Activated T-helper 17 cell treated with anti-CD3 and anti-CD28 coated beads, Interleukin-2, amount 50 U/mL, for 72 hours (primary cell): ENCODE results near the gene CNNM4. TPM values are rescaled to one million over a fixed set of nuclear protein-coding genes. Genes with fewer than 3 reads are reported as not detected.

Experiments used
- ATAC-seq: fragments of 150-1000 bp; cut with Tn5 transposase; replicated peaks from 2 replicates; pipeline ENCODE4 v1.10.0; 2021; ENCODE audit warnings: mild to moderate bottlenecking, moderate library complexity
- H3K27ac Mint-ChIP-seq: one replicate; pipeline ENCODE4 v1.8.0; 2022; ENCODE audit warnings: mixed read lengths
- H3K27me3 Mint-ChIP-seq: one replicate; pipeline ENCODE4 v1.8.0; 2022; ENCODE audit warnings: mixed read lengths
- H3K36me3 Mint-ChIP-seq: one replicate; pipeline ENCODE4 v1.8.0; 2022; ENCODE audit warnings: low read depth, mild to moderate bottlenecking, mixed read lengths
- H3K4me1 Mint-ChIP-seq: one replicate; pipeline ENCODE4 v1.8.0; 2022; ENCODE audit warnings: mixed read lengths
- H3K4me3 Mint-ChIP-seq: one replicate; pipeline ENCODE4 v1.8.0; 2022; ENCODE audit warnings: mild to moderate bottlenecking, mixed read lengths
- H3K9me3 Mint-ChIP-seq: one replicate; pipeline ENCODE4 v1.8.0; 2022; ENCODE audit warnings: mixed read lengths
- total RNA-seq, 2 donors: library from RNA; stranded (reverse); gene quantifications; one replicate each; pipeline ENCODE4 v1.2.3, GENCODE V29; 2022

CNNM4 gene
- total RNA-seq, 2 donors from 2014 or later: 7.5 to 8.7 TPM

GRCh38 chr2:96857667-96858372 lies 97.1 kb downstream of the CNNM4 start, which contains the start of gene ANKRD39:
ANKRD39 (minus strand) TSS chr2:96858016; CDS start chr2:96857987, 29 bp downstream.
- peak; percentile 94 for ATAC-seq
- Mint-ChIP-seq H3K27me3 (no peaks in the 10 kb centered on the region), H3K4me3 (peak within 1 kb of the TSS; percentile 89), H3K9me3 (no peaks in the 10 kb centered on the region), H3K36me3 (peaks cover 38% of the 10 kb centered on the region), H3K27ac (peak within 1 kb of the TSS; percentile 79), H3K4me1 (peaks cover 19% of the 10 kb centered on the region)

DNA sequence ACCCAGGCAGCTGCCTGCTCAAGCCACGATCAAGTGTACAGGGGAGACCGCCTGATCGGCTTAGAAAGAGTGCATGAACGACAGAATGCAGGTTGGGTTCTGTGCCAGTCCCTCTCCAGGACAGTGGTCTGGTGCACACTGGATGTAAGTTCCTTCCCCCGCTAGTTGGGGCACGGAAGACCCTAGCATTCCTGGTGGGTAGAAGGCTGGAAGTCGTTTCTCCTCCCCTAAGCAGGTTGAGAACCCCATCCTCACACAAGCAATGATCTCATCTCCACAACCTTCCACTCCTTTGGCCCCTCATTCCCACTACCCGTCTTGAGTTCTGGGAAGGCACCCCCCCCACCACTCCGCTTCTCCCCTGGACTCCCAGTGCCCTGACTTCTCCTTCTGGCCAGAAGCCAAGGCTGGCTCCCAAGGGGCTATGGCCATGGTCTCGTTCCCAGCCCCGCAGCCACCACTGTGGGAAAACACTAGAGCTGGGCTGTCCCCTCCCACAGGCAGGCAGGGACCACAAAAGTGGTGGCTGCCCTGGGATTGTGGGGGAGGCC lies 98.5 kb downstream of the CNNM4 start:
- peaks cover 29% of the 10 kb centered on the region for H3K36me3 Mint-ChIP-seq
- H3K27me3 Mint-ChIP-seq: no peaks in the 10 kb centered on the region
- peaks cover 19% of the 10 kb centered on the region for H3K4me1 Mint-ChIP-seq
- H3K4me3 Mint-ChIP-seq: peak overlapping the region; percentile 89
- ATAC-seq: no peak
- peak overlapping the region; percentile 36 for H3K27ac Mint-ChIP-seq
- H3K9me3 Mint-ChIP-seq: no peaks in the 10 kb centered on the region

DNA sequence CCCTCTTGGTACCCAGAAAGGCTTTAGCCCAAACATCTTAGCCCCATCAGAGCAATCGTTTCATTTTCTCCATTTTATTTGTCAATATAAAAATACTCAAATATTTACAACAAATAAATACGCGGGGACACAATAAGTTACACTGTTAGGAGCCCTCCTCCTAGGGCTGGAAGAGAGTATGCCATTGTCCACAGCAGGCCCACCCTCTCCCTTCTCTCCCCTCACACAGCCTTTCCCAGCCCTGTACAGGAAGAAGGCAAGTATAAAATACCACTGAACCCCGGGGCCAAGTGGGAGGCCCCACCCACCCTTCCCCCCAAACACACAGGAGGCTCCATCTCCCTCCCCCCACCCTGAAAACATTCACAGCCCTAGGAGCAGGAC lies 99.0 kb downstream of the CNNM4 start:
- Mint-ChIP-seq H3K27me3 (no peaks in the 10 kb centered on the region), H3K36me3 (peaks cover 24% of the 10 kb centered on the region), H3K4me1 (peaks cover 18% of the 10 kb centered on the region), H3K9me3 (no peaks in the 10 kb centered on the region), H3K4me3 (peak overlapping the region; percentile 89), H3K27ac (peak overlapping the region; percentile 50)
- ATAC-seq: no peak

- Mint-ChIP-seq H3K27ac (peak overlapping the region; percentile 50), H3K27me3 (no peaks in the 10 kb centered on the region), H3K4me3 (peak overlapping the region; percentile 50), H3K4me1 (peaks cover 13% of the 10 kb centered on the region), H3K9me3 (no peaks in the 10 kb centered on the region), H3K36me3 (peaks cover 19% of the 10 kb centered on the region)
- ATAC-seq: no peak
These were observed 99.6 kb downstream of the CNNM4 start for GRCh38 chr2:96860065-96861029.

DNA sequence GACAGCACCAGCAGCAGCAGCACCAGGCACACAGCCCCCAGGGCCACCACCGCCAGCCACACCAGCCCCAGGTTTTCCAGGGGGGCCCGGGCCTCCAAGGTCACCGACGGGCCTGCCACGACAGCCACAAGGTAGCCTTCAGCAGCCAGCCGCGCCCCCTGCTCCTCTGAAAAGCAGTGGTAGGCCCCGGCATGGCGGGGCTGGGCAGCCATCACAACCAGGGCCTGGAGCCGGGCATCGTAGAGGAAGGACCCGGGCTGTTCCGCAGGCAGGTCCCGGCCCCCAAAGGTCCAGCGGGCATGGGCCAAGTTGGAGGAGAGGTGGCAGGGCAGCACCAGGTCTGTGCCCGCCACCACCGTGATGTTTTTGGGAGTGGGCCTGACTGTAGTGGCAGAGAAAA lies 100.4 kb downstream of the CNNM4 start:
- no peak for ATAC-seq
- H3K36me3 Mint-ChIP-seq: peaks cover 19% of the 10 kb centered on the region
- H3K4me3 Mint-ChIP-seq: no peak overlapping the region
- H3K9me3 Mint-ChIP-seq: no peaks in the 10 kb centered on the region
- H3K4me1 Mint-ChIP-seq: peaks cover 13% of the 10 kb centered on the region
- no peaks in the 10 kb centered on the region for H3K27me3 Mint-ChIP-seq
- H3K27ac Mint-ChIP-seq: no peak overlapping the region

Other genes starting within 250 kb of the CNNM4 start
- gene ARID5A, start 224.2 kb upstream of the CNNM4 start, total RNA-seq: 100 to 1,000 TPM; 181 to 252 TPM
- 10 to 100 TPM; 59.5 to 59.7 TPM for gene KANSL3, start 122.6 kb upstream of the CNNM4 start, total RNA-seq
- not detected for gene FER1L5, start 118.1 kb upstream of the CNNM4 start, total RNA-seq
- gene LMAN2L, start 20.8 kb upstream of the CNNM4 start, total RNA-seq: 1 to 10 TPM; 8.2 to 8.5 TPM
- gene CNNM3, start 55.4 kb downstream of the CNNM4 start, total RNA-seq: 10 to 100 TPM; 17.9 to 22.0 TPM
- gene ANKRD23, start 83.1 kb downstream of the CNNM4 start, total RNA-seq: 10 to 100 TPM in 1 of 2 donors, 1 to 10 TPM in 1; 6.8 to 11.7 TPM
- 10 to 100 TPM; 25.2 to 52.3 TPM for gene ANKRD39, start 97.1 kb downstream of the CNNM4 start, total RNA-seq
- gene SEMA4C, start 109.2 kb downstream of the CNNM4 start, total RNA-seq: 1 to 10 TPM; 8.3 to 9.6 TPM
- not detected for gene FAM178B, start 225.7 kb downstream of the CNNM4 start, total RNA-seq